Upper lobe of left lung (tissue), 4 donors: ENCODE results near the gene ANGEL2.

Experiments
- EP300 ChIP-seq, 4 donors: sonication (generic); formaldehyde crosslinking; IDR thresholded peaks; one replicate each; pipeline ENCODE4 v1.5.1; 2017; ENCODE audit warnings: antibody characterized with exemption in 4 of 4, control low read depth in 2 of 4
- TF ChIP-seq, protein P1 (sequence below), 6 experiments: fragments of 450-650 bp in 4 of 6; fragments of 200-600 bp in 2 of 6; sonication (generic) in 2 of 6; IDR thresholded peaks; one replicate each; pipeline ENCODE4 v1.5.1; 2016 to 2019; ENCODE audit warnings: antibody characterized with exemption in 6 of 6

DNA sequence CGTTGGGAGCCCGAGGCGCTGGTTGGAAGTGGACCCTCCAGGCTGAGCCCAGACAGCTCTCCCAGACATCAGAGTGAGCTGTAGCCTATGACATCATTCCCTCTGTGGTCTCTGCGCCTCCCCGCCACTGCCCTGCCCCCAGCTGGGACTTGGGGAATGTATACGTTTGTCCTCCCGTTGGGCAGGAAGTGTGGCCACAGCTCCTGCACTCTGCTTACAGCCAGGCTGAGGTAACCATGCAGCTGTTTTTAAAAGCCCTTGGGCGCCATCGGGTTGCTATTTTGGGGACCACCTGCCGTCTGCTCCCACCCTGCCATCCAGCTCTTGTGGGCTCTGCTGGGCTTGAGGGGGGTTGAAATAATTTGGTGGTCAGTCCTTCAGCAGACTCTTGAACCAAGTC is 57.5 kb downstream of the ANGEL2 start:
- TF ChIP-seq, protein P1, sequence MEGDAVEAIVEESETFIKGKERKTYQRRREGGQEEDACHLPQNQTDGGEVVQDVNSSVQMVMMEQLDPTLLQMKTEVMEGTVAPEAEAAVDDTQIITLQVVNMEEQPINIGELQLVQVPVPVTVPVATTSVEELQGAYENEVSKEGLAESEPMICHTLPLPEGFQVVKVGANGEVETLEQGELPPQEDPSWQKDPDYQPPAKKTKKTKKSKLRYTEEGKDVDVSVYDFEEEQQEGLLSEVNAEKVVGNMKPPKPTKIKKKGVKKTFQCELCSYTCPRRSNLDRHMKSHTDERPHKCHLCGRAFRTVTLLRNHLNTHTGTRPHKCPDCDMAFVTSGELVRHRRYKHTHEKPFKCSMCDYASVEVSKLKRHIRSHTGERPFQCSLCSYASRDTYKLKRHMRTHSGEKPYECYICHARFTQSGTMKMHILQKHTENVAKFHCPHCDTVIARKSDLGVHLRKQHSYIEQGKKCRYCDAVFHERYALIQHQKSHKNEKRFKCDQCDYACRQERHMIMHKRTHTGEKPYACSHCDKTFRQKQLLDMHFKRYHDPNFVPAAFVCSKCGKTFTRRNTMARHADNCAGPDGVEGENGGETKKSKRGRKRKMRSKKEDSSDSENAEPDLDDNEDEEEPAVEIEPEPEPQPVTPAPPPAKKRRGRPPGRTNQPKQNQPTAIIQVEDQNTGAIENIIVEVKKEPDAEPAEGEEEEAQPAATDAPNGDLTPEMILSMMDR (IDR thresholded peaks at IDR 0.05) = no peak
- TF ChIP-seq EP300 (IDR thresholded peaks at IDR 0.05) = no peak
